GM19328 (cell line): Measurements from ENCODE around the gene CFLAR.

Experiments used
- ATAC-seq: cut with Tn5 transposase; IDR thresholded peaks from one replicate; pipeline ENCODE4 v1.9.1; 2021; ENCODE audit warnings: mild to moderate bottlenecking, moderate library complexity; ENCODE audit not compliant: unreplicated experiment

The CFLAR gene

GRCh38 chr2:201205515-201205849 is 89.5 kb downstream of the CFLAR start:
- no peak for ATAC-seq

- peak; percentile 51 for ATAC-seq
Observed at GRCh38 chr2:201208563-201209252, 92.7 kb downstream of the CFLAR start.

- ATAC-seq, result no peak
Observed at GRCh38 chr2:201215963-201216362, 100.0 kb downstream of the CFLAR start.

- ATAC-seq, result no peak
Observed at GRCh38 chr2:201216918-201217317, 101.0 kb downstream of the CFLAR start.

- no peak for ATAC-seq
Observed at GRCh38 chr2:201218780-201219179, 102.8 kb downstream of the CFLAR start.

- no peak for ATAC-seq
Observed at GRCh38 chr2:201219328-201220096, 103.5 kb downstream of the CFLAR start.

- ATAC-seq, result no peak
Observed at GRCh38 chr2:201220102-201220570, 104.2 kb downstream of the CFLAR start.

- peak; percentile 77 for ATAC-seq
Observed at GRCh38 chr2:201223089-201224073, 107.4 kb downstream of the CFLAR start.
